GM12878 (cell line): ENCODE results near the gene MANF. TPM values are rescaled to one million over a fixed set of nuclear protein-coding genes. Genes with fewer than 3 reads are reported as not detected.

ENCODE experiments used
- ATAC-seq: fragments of 200-7000 bp; cut with Tn5 transposase; 3 replicates; pipeline ENCODE4 v1.9.1; 2020; ENCODE audit warnings: mild to moderate bottlenecking, moderate library complexity
- BruUV-seq: library from RNA; stranded (reverse); fragments of 400-500 nt; replicated peaks from 2 replicates; lab custom pipeline; 2021; lab: Mats Ljungman, UMichigan
- CTCF ChIA-PET: fragments of 300-600 bp; sonication (Branson Sonifier 250); formaldehyde crosslinking; extraction: SDS; loops from one replicate; lab custom pipeline; 2021; ENCODE audit warnings: inconsistent platforms; lab: Yijun Ruan, JAX
- POLR2A ChIA-PET: fragments of 350-600 bp; formaldehyde crosslinking; extraction: SDS; loops from one replicate; lab custom pipeline; 2021; ENCODE audit warnings: inconsistent platforms; lab: Charles Lee
- RAD21 ChIA-PET: fragments of 300-600 bp; sonication (Branson Sonifier 250); formaldehyde crosslinking; loops from one replicate; lab custom pipeline; 2023; ENCODE audit warnings: antibody characterized with exemption; ENCODE audit not compliant: unreplicated experiment; lab: Charles Lee
- SMC1A ChIA-PET: fragments of 300-600 bp; sonication (Branson Sonifier 250); formaldehyde crosslinking; loops from one replicate; lab custom pipeline; 2023; ENCODE audit not compliant: unreplicated experiment, uncharacterized antibody; lab: Charles Lee
- DNase-seq: peaks from one replicate; pipeline ENCODE4 v3.0.0-alpha.2; 2011; ENCODE audit warnings: low read depth, low spot score
- FAIRE-seq: peaks from 3 replicates; lab custom pipeline; 2011; peaks lifted over from hg19 to GRCh38; lab: Jason Lieb, UNC
- H2AFZ ChIP-seq: 2 replicates; pipeline ENCODE4 v1.6.0; 2011; ENCODE audit warnings: low read depth, low read length, control low read depth; ENCODE audit not compliant: control insufficient read depth
- H3K27ac ChIP-seq: 2 replicates; pipeline ENCODE4 v1.5.1; 2011; ENCODE audit warnings: control low read depth; ENCODE audit not compliant: control insufficient read depth, insufficient read depth
- H3K27me3 ChIP-seq, 2 experiments: replicated peaks in 1 of 2; 2 replicates each; pipeline versions ENCODE4 v1.6.0 to v1.6.1; 2011; ENCODE audit warnings: low read length in 1 of 2; ENCODE audit not compliant: control insufficient read depth in 2 of 2, insufficient read depth in 2 of 2
- H3K36me3 ChIP-seq, 2 experiments: 2 replicates each; pipeline ENCODE4 v1.5.1; 2011; ENCODE audit warnings: low read length in 1 of 2; ENCODE audit not compliant: control insufficient read depth in 2 of 2, insufficient read depth in 2 of 2
- H3K4me1 ChIP-seq: 2 replicates; pipeline ENCODE4 v1.6.1; 2011; ENCODE audit warnings: mild to moderate bottlenecking, low read length, moderate library complexity, mixed read lengths; ENCODE audit not compliant: control insufficient read depth, insufficient read depth
- H3K4me2 ChIP-seq: 2 replicates; pipeline ENCODE4 v1.6.0; 2011; ENCODE audit warnings: control low read depth; ENCODE audit not compliant: control insufficient read depth, insufficient read depth
- H3K4me3 ChIP-seq: fragments of 200-600 bp; sonication (generic); 2 replicates; pipeline ENCODE4 v1.5.1; 2016
- H3K79me2 ChIP-seq: 2 replicates; pipeline ENCODE4 v1.6.0; 2011; ENCODE audit warnings: low read length; ENCODE audit not compliant: control insufficient read depth, insufficient read depth
- H3K9ac ChIP-seq: 2 replicates; pipeline ENCODE4 v1.8.0; 2011; ENCODE audit warnings: low read length, control low read depth, mixed read lengths; ENCODE audit not compliant: control insufficient read depth, insufficient read depth
- H3K9me3 ChIP-seq: replicated peaks from 3 replicates; pipeline ENCODE4 v1.5.1; 2011; ENCODE audit warnings: mild to moderate bottlenecking, low read length; ENCODE audit not compliant: control insufficient read depth, insufficient read depth
- H4K20me1 ChIP-seq: 2 replicates; pipeline ENCODE4 v1.6.0; 2011; ENCODE audit not compliant: control insufficient read depth, insufficient read depth
- HDGF ChIP-seq: fragments of 450-650 bp; IDR thresholded peaks from 2 replicates; pipeline ENCODE4 v1.6.1; 2016; ENCODE audit warnings: antibody characterized with exemption
- IRF3 ChIP-seq: fragments of 450-650 bp; IDR thresholded peaks from 2 replicates; pipeline ENCODE4 v1.6.1; 2014; ENCODE audit warnings: mild to moderate bottlenecking
- NFYA ChIP-seq: IDR thresholded peaks from 2 replicates; pipeline ENCODE4 v1.6.1; 2011; ENCODE audit warnings: low read depth, mild to moderate bottlenecking, low read length, improper control_type of control experiment, borderline replicate concordance
- RELB ChIP-seq: fragments of 450-650 bp; IDR thresholded peaks from 2 replicates; pipeline ENCODE4 v1.6.1; 2017; ENCODE audit warnings: low read depth, mild to moderate bottlenecking, moderate library complexity
- in situ Hi-C: fragments of 300-500 bp; cut with MboI; formaldehyde crosslinking; loops from 9 replicates; pipeline ENCODE4 v1.14.3; 2018; ENCODE audit warnings: mixed read lengths
- intact Hi-C: fragments of 100-400 bp; cut with micrococcal nuclease; formaldehyde crosslinking; loops from one replicate; pipeline ENCODE4 v1.14.2; 2022; ENCODE audit not compliant: unreplicated experiment
- polyA plus RNA-seq, 11 experiments: library from polyadenylated mRNA; depleted of rRNA in 4 of 11; unstranded in 6 of 11; stranded (reverse) in 5 of 11; fragments of >200 nt; fragmentation: Nextera tagmentation in 4 of 11; fragmentation: Illumina TruSeq in 1 of 11; extraction: Ambion mirVana in 4 of 11; extraction: Trizol in 1 of 11; gene quantifications; 1 replicate in 1 of 11; 2 replicates in 10 of 11; pipeline versions ENCODE4 v1.2.1 to v1.2.3, GENCODE V29; 2011 to 2016; ENCODE audit warnings: inconsistent platforms in 2 of 11, missing spikeins in 2 of 11, low read depth in 1 of 11
- total RNA-seq, 4 experiments: library from RNA; depleted of rRNA in 3 of 4; stranded (reverse); fragments of >200 nt in 3 of 4; fragmentation: Illumina TruSeq in 1 of 4; extraction: Trizol in 1 of 4; gene quantifications; 2 replicates each; pipeline versions ENCODE4 v1.2.1 to v1.2.3, GENCODE V29; 2013 to 2021

Gene MANF
- total and polyA plus RNA-seq, 10 of the 15 experiments (the other 5 are each of a cell fraction or from before 2014, with no cell fraction given) = 22.0 to 120 (median 82.9) TPM

- no peak for FAIRE-seq
- in situ Hi-C loops (no loop called here), intact Hi-C loops (no loop called here)
Measured at GRCh38 chr3:51403675-51404074, 18.6 kb downstream of the MANF start.

More at GRCh38 chr3:51403675-51404074, 18.6 kb downstream of the MANF start:
- CTCF ChIA-PET = interaction anchor here (1.6 kb wide), 1 partner anchor 31 kb away, joined by 4 read pairs; no protein-coding TSS in a partner anchor
- RAD21 ChIA-PET = no interaction called here
- no peaks in the 10 kb centered on the region for H3K9me3 ChIP-seq
- H3K4me3 ChIP-seq = no peak overlapping the region
- no peak for TF ChIP-seq IRF3
- no peak for TF ChIP-seq NFYA
- no peak for TF ChIP-seq RELB
- TF ChIP-seq HDGF = no peak
- TF ChIP-seq, all 136 proteins: peak for 0
- DNase-seq (no peak), ATAC-seq (no peak)
- SMC1A ChIA-PET = interaction anchor here (0.6 kb wide), 1 partner anchor 256 kb away, joined by 4 read pairs; no protein-coding TSS in a partner anchor
- Histone ChIP-seq H3K4me1 (no peaks in the 10 kb centered on the region), H2AFZ (no peak overlapping the region), H3K27me3 (no peaks in the 10 kb centered on the region), H3K36me3 (peaks cover 10 to 34% of the 10 kb centered on the region in 2 experiments), H3K79me2 (no peaks in the 10 kb centered on the region), H4K20me1 (no peaks in the 10 kb centered on the region), H3K9ac (no peak overlapping the region), H3K27ac (no peak overlapping the region), H3K4me2 (no peak overlapping the region)
- POLR2A ChIA-PET = no interaction called here
- no TSS peak for BruUV-seq
